GM20000 (cell line): ENCODE results near the gene JARID2.

Source experiments
- DNase-seq: peaks from one replicate; pipeline ENCODE4 v3.0.0; 2012; ENCODE audit warnings: low spot score
- TF ChIP-seq, protein P1 (sequence below): IDR thresholded peaks from 2 replicates; pipeline ENCODE4 v1.5.1; 2012; ENCODE audit warnings: mild to moderate bottlenecking, control low read depth; ENCODE audit errors: extremely low read depth, missing control alignments

The JARID2 gene

DNA sequence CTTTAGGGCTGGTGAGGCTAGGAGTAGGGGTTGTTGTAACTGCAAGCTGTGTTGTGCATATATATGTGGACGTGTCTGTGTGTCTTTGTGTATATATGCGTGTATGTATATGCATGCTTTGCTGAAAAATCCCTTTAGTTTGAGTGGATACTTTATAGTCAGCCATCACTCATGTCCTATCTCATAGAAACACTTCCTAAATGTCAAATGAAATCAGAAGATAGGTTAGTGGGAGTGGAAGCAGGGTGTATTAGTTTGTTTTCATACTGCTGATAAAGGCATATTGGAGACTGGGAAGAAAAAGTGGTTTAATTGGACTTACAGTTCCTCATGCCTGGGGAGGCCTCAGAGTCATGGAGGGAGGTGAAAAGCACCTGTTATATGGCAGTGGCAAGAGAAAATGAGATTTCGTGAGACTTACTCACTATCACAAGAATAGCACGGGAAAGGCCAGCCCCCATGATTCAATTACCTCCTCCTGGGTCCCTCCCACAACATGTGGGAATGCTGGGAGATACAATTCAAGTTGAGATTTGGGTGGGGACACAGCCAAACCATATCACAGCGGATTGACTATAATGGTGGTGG, 131.1 kb downstream of the JARID2 start:
- no peak for DNase-seq
- TF ChIP-seq, protein P1, sequence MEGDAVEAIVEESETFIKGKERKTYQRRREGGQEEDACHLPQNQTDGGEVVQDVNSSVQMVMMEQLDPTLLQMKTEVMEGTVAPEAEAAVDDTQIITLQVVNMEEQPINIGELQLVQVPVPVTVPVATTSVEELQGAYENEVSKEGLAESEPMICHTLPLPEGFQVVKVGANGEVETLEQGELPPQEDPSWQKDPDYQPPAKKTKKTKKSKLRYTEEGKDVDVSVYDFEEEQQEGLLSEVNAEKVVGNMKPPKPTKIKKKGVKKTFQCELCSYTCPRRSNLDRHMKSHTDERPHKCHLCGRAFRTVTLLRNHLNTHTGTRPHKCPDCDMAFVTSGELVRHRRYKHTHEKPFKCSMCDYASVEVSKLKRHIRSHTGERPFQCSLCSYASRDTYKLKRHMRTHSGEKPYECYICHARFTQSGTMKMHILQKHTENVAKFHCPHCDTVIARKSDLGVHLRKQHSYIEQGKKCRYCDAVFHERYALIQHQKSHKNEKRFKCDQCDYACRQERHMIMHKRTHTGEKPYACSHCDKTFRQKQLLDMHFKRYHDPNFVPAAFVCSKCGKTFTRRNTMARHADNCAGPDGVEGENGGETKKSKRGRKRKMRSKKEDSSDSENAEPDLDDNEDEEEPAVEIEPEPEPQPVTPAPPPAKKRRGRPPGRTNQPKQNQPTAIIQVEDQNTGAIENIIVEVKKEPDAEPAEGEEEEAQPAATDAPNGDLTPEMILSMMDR: no peak

DNA sequence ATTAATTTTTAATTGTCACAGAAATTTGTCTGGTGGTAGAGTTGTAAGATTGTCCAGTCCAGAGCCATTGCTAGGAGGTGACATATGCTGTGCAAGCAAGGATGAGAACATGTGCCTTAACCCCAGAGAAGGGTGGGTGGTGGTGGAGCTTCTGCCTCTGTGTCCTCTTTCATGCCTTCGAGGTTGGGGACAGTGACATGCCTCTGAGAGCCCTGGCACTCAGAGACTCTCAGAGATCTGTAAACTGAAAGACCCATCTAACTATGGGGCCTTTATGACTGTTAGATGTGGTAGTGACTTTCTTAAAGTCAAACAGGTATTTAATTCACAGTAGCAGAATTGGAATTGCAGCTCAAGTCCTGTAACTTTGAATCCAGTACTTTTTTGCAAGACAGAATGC, 132.4 kb downstream of the JARID2 start:
- DNase-seq: no peak
- TF ChIP-seq, protein P1: no peak

DNA sequence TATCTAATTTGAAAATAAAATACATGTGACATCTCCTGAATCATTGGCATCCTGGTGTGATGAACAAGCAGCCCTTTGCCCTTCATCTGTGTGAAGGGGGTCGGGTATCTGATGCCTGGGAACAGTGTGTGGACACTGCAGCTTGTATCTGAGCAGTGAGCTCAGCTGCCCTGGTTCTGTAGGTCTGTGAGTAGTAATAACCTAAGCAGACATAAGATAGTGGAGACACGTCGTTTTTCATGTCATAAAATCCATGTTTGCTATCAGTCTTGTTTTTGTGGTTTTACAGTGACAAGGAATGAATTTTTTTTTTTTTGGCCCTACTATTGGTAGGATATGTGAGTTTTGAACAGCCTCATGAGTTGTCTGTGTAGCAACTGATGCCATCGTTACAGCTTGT, 133.0 kb downstream of the JARID2 start:
- DNase-seq: no peak
- TF ChIP-seq, protein P1: no peak

DNA sequence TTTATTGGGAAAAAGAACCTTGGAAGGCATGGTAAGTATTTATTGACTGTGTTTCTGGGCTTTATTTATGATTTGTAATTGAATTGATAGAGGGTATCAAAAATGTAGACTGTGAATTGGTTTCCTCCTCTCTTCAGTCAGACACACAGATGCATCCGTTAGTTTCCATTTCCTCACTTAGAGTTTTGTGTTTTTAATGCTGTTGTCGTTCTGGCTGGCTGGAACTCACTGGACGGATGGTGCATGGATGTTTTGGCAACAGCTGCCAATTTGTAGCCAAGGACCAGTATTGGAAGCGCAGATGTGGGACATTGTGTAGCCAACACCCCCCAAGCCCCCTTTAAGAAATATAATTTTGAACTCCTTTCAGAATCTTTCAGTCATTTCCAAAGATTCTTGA, 134.5 kb downstream of the JARID2 start:
- DNase-seq: no peak
- TF ChIP-seq, protein P1: no peak

DNA sequence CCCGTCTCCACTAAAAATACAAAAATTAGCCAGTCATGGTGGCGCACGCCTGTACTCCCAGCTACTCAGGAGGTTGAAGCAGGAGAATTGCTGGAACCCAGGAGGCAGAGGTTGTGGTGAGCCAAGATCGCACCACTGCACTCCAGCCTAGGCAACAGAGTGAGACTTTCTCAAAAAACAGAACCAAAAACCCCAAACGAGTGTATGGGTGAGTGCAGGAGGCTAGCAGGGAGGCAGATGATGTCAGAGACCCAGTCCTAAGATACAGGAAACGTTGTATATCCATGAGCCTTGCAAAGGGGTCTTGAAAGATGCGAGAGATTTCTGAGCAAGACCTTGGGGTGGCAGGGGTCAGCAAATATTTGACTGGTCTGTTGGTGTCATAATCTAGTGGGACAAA, 136.2 kb downstream of the JARID2 start:
- DNase-seq: no peak
- TF ChIP-seq, protein P1: no peak

DNA sequence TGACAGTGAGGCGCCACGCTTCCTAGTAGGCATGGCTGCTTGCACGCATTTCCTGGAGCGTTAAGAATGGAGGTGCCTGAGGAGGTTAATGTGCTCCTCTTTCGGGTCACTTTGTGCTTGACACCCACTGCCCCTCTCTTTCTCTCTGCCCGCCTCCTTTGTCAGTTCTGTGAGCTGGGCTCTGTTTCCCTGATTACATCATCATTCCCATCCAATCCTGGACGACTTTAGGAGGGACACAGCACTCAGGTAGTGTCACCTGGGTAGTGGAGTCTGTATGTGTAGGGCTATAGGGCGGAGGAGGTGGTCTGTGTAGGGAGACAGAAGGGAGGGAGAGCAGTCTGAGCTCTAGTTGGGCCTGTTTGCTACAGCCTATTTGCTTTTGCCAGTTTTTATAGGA, 136.8 kb downstream of the JARID2 start:
- TF ChIP-seq, protein P1: no peak
- no peak for DNase-seq

DNA sequence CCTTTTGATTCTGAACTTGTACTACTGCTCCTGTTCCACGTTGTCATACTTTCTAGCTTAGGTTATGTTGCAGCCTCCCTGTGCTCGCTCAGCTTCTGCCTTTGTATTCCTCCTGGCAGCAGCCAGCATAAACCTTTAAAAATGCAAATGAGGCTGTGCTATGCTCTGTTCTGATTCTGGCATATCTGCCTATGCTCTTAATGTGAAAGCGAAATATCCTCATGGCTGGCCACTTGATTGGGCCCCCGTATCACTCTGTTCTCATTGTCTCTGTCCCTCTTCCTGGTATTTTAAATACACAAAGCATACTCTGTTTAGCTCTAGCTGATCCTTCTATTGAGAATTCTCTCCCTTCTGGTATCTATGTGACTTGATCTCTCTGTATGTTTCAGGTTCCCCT, 139.0 kb downstream of the JARID2 start:
- TF ChIP-seq, protein P1: no peak
- DNase-seq: peak; percentile 32
